Sigmoid colon (tissue), 7 donors: Measurements from ENCODE around the gene R3HDM4. TPM values are rescaled to one million over a fixed set of nuclear protein-coding genes. Genes with fewer than 3 reads are reported as not detected.
A peak's percentile ranks its signal among the peaks of the same experiment; 100 is the strongest.

Experiments
- DNase-seq: peaks from one replicate; pipeline ENCODE4 v3.0.0-alpha.2; 2019
- H3K27ac ChIP-seq, 4 donors: fragments of 200-600 bp; sonication (generic); one replicate each; pipeline ENCODE4 v1.5.1; 2016 to 2019; ENCODE audit warnings: mild to moderate bottlenecking in 1 of 4
- H3K27me3 ChIP-seq, 3 donors: fragments of 200-600 bp; sonication (generic); one replicate each; pipeline ENCODE4 v1.5.1; 2019; ENCODE audit warnings: mild to moderate bottlenecking in 1 of 3
- H3K36me3 ChIP-seq, 4 donors: fragments of 200-600 bp; sonication (generic); one replicate each; pipeline ENCODE4 v1.5.1; 2016 to 2019
- H3K4me1 ChIP-seq, 4 donors: fragments of 200-600 bp; sonication (generic); one replicate each; pipeline ENCODE4 v1.5.1; 2017 to 2019
- H3K4me3 ChIP-seq, 4 donors: fragments of 200-600 bp; sonication (generic); one replicate each; pipeline ENCODE4 v1.5.1; 2017 to 2019; ENCODE audit warnings: mild to moderate bottlenecking in 2 of 4, moderate library complexity in 1 of 4
- H3K9me3 ChIP-seq, 4 donors: fragments of 200-600 bp in 3 of 4; sonication (generic) in 3 of 4; one replicate each; pipeline versions ENCODE4 v1.5.1 to v1.6.1; 2013 to 2019
- CTCF ChIP-seq, 4 experiments: fragments of 450-650 bp in 3 of 4; fragments of 200-600 bp in 1 of 4; IDR thresholded peaks; one replicate each; pipeline ENCODE4 v1.5.1; 2016 to 2019; ENCODE audit warnings: antibody characterized with exemption in 4 of 4, mild to moderate bottlenecking in 3 of 4, moderate library complexity in 2 of 4
- EP300 ChIP-seq, 4 donors: sonication (generic); formaldehyde crosslinking; IDR thresholded peaks; one replicate each; pipeline ENCODE4 v1.6.1; 2017; ENCODE audit warnings: antibody characterized with exemption in 4 of 4
- POLR2A ChIP-seq, 2 donors: fragments of 450-650 bp; IDR thresholded peaks; one replicate each; pipeline ENCODE4 v1.6.1; 2016; ENCODE audit warnings: antibody characterized with exemption in 2 of 2, mild to moderate bottlenecking in 2 of 2, moderate library complexity in 2 of 2
- POLR2AphosphoS5 ChIP-seq, 4 donors: sonication (generic); formaldehyde crosslinking; IDR thresholded peaks; one replicate each; pipeline ENCODE4 v1.6.1; 2017; ENCODE audit warnings: antibody characterized with exemption in 4 of 4
- WGBS, 2 donors: extraction: QIAGEN DNeasy Blood & Tissue Kit; methylation state at CpG; one replicate each; pipeline ENCODE4 v1.1.7; 2013; 5-methylcytosine and 5-hydroxymethylcytosine counted together
- intact Hi-C: fragments of 100-400 bp; cut with DNase I; formaldehyde crosslinking; loops from one replicate; pipeline ENCODE4 v1.15.1; 2023
- polyA plus RNA-seq, 3 donors: library from polyadenylated mRNA; stranded (reverse); fragments of 200-250 nt; gene quantifications; one replicate each; pipeline ENCODE4 v1.2.3, GENCODE V29; 2013
- small RNA-seq, 3 donors: library from RNA; depleted of rRNA; stranded (forward); fragments of <200 nt; gene quantifications; one replicate each; pipeline ENCODE3, GENCODE V24; 2016
- total RNA-seq, 4 donors: library from RNA; depleted of rRNA; stranded (reverse); fragments of >200 nt; gene quantifications; one replicate each; pipeline ENCODE4 v1.1.0, GENCODE V29; 2016
- donor health status: healthy with polysubstance abuse.
- donor health status: Bipolar disorder and iron deficiency.
- donor health status: healthy.

R3HDM4 gene
- total and polyA plus RNA-seq, 7 donors, result 21.4 to 85.3 (median 30.5) TPM

- 28 to 43% methylated on average over 12 of the region's 12 CpGs for WGBS, 2 donors
- H3K36me3 ChIP-seq, result no peaks in the 10 kb centered on the region
- H3K4me3 ChIP-seq, result no peak overlapping the region
- intact Hi-C loops, result no loop called here
- peaks cover 17 to 73% (median 52%) of the 10 kb centered on the region in 3 donors for H3K27me3 ChIP-seq
- DNase-seq, result no peak
- no peaks in the 10 kb centered on the region for H3K9me3 ChIP-seq
- H3K4me1 ChIP-seq, result peaks cover 0 to 52% (median 38%) of the 10 kb centered on the region in 4 donors
- no peak for TF ChIP-seq CTCF (IDR thresholded peaks at IDR 0.05)
- TF ChIP-seq EP300 (IDR thresholded peaks at IDR 0.05), result no peak
- no peak for TF ChIP-seq POLR2AphosphoS5 (IDR thresholded peaks at IDR 0.05)
- TF ChIP-seq POLR2A (IDR thresholded peaks at IDR 0.05), result no peak
- peak overlapping the region; percentile 23 to 54 (median 42) for H3K27ac ChIP-seq
These were observed 64.6 kb downstream of the R3HDM4 start for GRCh38 chr19:848386-848921.

Small RNA genes within 50 kb of the gene (small RNA-seq; reads per million reads assigned to genes)
- gene RNU6-9, result 0 to 0.60 (median 0) reads per million in 3 donors

Other genes with a start within 250 kb of the R3HDM4 start
- gene FSTL3, start 236.8 kb downstream of the R3HDM4 start, total RNA-seq, result 100 to 1,000 TPM in 2 of 4 donors, 10 to 100 TPM in 2; 35.7 to 118 (median 107) TPM
- gene FSTL3, start 236.8 kb downstream of the R3HDM4 start, polyA plus RNA-seq, result 10 to 100 TPM in 1 of 3 donors, 1 to 10 TPM in 2; 1.6 to 17.8 (median 6.0) TPM
- gene PRSS57, start 217.8 kb downstream of the R3HDM4 start, total RNA-seq, result not detected
- under 1 TPM in 1 of 3 donors, not detected in 2; 0.15 TPM for gene PRSS57, start 217.8 kb downstream of the R3HDM4 start, polyA plus RNA-seq
- gene PALM, start 204.3 kb downstream of the R3HDM4 start, total RNA-seq, result 10 to 100 TPM; 30.4 to 91.4 (median 35.9) TPM
- 10 to 100 TPM in 2 of 3 donors, 1 to 10 TPM in 1; 3.0 to 21.0 (median 12.5) TPM for gene PALM, start 204.3 kb downstream of the R3HDM4 start, polyA plus RNA-seq
- under 1 TPM in 1 of 4 donors, not detected in 3; 0.36 TPM for gene MISP, start 162.1 kb downstream of the R3HDM4 start, total RNA-seq
- gene MISP, start 162.1 kb downstream of the R3HDM4 start, polyA plus RNA-seq, result 100 to 1,000 TPM; 266 to 456 (median 311) TPM
- gene PTBP1, start 115.8 kb downstream of the R3HDM4 start, total RNA-seq, result 10 to 100 TPM; 53.8 to 94.5 (median 71.7) TPM
- 100 to 1,000 TPM in 2 of 3 donors, 10 to 100 TPM in 1; 78.7 to 154 (median 101) TPM for gene PTBP1, start 115.8 kb downstream of the R3HDM4 start, polyA plus RNA-seq
- gene PLPPR3, start 91.3 kb downstream of the R3HDM4 start, total RNA-seq, result not detected
- gene PLPPR3, start 91.3 kb downstream of the R3HDM4 start, polyA plus RNA-seq, result under 1 TPM in 1 of 3 donors, not detected in 2; 0.07 TPM
- gene AZU1, start 85.4 kb downstream of the R3HDM4 start, total RNA-seq, result 1 to 10 TPM in 1 of 4 donors, under 1 TPM in 1, not detected in 2; 0.36 to 1.1 TPM
- gene AZU1, start 85.4 kb downstream of the R3HDM4 start, polyA plus RNA-seq, result under 1 TPM in 1 of 3 donors, not detected in 2; 0.03 TPM
- not detected for gene PRTN3, start 72.2 kb downstream of the R3HDM4 start, total RNA-seq
- gene PRTN3, start 72.2 kb downstream of the R3HDM4 start, polyA plus RNA-seq, result not detected
- 1 to 10 TPM in 3 of 4 donors, not detected in 1; 1.4 to 3.6 (median 2.3) TPM for gene ELANE, start 60.9 kb downstream of the R3HDM4 start, total RNA-seq
- gene ELANE, start 60.9 kb downstream of the R3HDM4 start, polyA plus RNA-seq, result under 1 TPM in 1 of 3 donors, not detected in 2; 0.64 TPM
- gene CFD, start 53.6 kb downstream of the R3HDM4 start, total RNA-seq, result 100 to 1,000 TPM; 131 to 830 (median 457) TPM
- gene CFD, start 53.6 kb downstream of the R3HDM4 start, polyA plus RNA-seq, result 100 to 1,000 TPM in 2 of 3 donors, 10 to 100 TPM in 1; 29.1 to 329 (median 101) TPM
- 10 to 100 TPM; 22.4 to 33.2 (median 25.6) TPM for gene MED16, start 20.0 kb downstream of the R3HDM4 start, total RNA-seq
- gene MED16, start 20.0 kb downstream of the R3HDM4 start, polyA plus RNA-seq, result 10 to 100 TPM; 36.1 to 62.5 (median 51.7) TPM
- not detected for gene RNU6-9, start 19.7 kb downstream of the R3HDM4 start, total RNA-seq
- not detected for gene RNU6-9, start 19.7 kb downstream of the R3HDM4 start, polyA plus RNA-seq
- gene KISS1R, start 4.1 kb upstream of the R3HDM4 start, total RNA-seq, result not detected
- under 1 TPM in 1 of 3 donors, not detected in 2; 0.13 TPM for gene KISS1R, start 4.1 kb upstream of the R3HDM4 start, polyA plus RNA-seq
- 10 to 100 TPM in 1 of 4 donors, 1 to 10 TPM in 3; 3.1 to 11.6 (median 4.3) TPM for gene ARID3A, start 12.8 kb upstream of the R3HDM4 start, total RNA-seq
- gene ARID3A, start 12.8 kb upstream of the R3HDM4 start, polyA plus RNA-seq, result 1 to 10 TPM; 1.4 to 6.0 (median 1.8) TPM
- gene WDR18, start 71.1 kb upstream of the R3HDM4 start, total RNA-seq, result 10 to 100 TPM; 14.3 to 33.1 (median 30.4) TPM
- 10 to 100 TPM; 22.4 to 65.8 (median 43.8) TPM for gene WDR18, start 71.1 kb upstream of the R3HDM4 start, polyA plus RNA-seq
- gene GRIN3B, start 87.2 kb upstream of the R3HDM4 start, total RNA-seq, result under 1 TPM in 1 of 4 donors, not detected in 3; 0.14 TPM
- under 1 TPM in 1 of 3 donors, not detected in 2; 0.04 TPM for gene GRIN3B, start 87.2 kb upstream of the R3HDM4 start, polyA plus RNA-seq
- gene TMEM259, start 107.9 kb upstream of the R3HDM4 start, total RNA-seq, result 100 to 1,000 TPM in 2 of 4 donors, 10 to 100 TPM in 2; 85.6 to 174 (median 126) TPM
- 100 to 1,000 TPM in 1 of 3 donors, 10 to 100 TPM in 2; 19.2 to 232 (median 25.9) TPM for gene TMEM259, start 107.9 kb upstream of the R3HDM4 start, polyA plus RNA-seq
- gene RNU6-2, start 108.3 kb upstream of the R3HDM4 start, total RNA-seq, result not detected
- gene RNU6-2, start 108.3 kb upstream of the R3HDM4 start, polyA plus RNA-seq, result not detected
- gene CNN2, start 113.4 kb upstream of the R3HDM4 start, total RNA-seq, result 10 to 100 TPM; 25.5 to 59.0 (median 36.3) TPM
- gene CNN2, start 113.4 kb upstream of the R3HDM4 start, polyA plus RNA-seq, result 100 to 1,000 TPM in 1 of 3 donors, 10 to 100 TPM in 2; 48.0 to 115 (median 53.9) TPM
- 10 to 100 TPM in 2 of 4 donors, 1 to 10 TPM in 2; 3.8 to 20.5 (median 10.9) TPM for gene ABCA7, start 126.9 kb upstream of the R3HDM4 start, total RNA-seq
- gene ABCA7, start 126.9 kb upstream of the R3HDM4 start, polyA plus RNA-seq, result 10 to 100 TPM in 1 of 3 donors, 1 to 10 TPM in 2; 1.8 to 25.1 (median 9.9) TPM
- 10 to 100 TPM; 12.8 to 21.6 (median 18.2) TPM for gene ARHGAP45, start 153.9 kb upstream of the R3HDM4 start, total RNA-seq
- gene ARHGAP45, start 153.9 kb upstream of the R3HDM4 start, polyA plus RNA-seq, result 100 to 1,000 TPM in 1 of 3 donors, 10 to 100 TPM in 2; 38.6 to 103 (median 39.0) TPM
- gene POLR2E, start 182.2 kb upstream of the R3HDM4 start, total RNA-seq, result 100 to 1,000 TPM in 2 of 4 donors, 10 to 100 TPM in 2; 82.0 to 203 (median 104) TPM
- 100 to 1,000 TPM; 124 to 175 (median 133) TPM for gene POLR2E, start 182.2 kb upstream of the R3HDM4 start, polyA plus RNA-seq
- gene GPX4, start 190.8 kb upstream of the R3HDM4 start, total RNA-seq, result 100 to 1,000 TPM; 269 to 433 (median 371) TPM
- gene GPX4, start 190.8 kb upstream of the R3HDM4 start, polyA plus RNA-seq, result 100 to 1,000 TPM; 311 to 662 (median 643) TPM